H1 (cell line): ENCODE results near the gene CUX1. TPM values are rescaled to one million over a fixed set of nuclear protein-coding genes. Genes with fewer than 3 reads are reported as not detected.
A peak's percentile ranks its signal among the peaks of the same experiment; 100 is the strongest.

Source experiments
- CTCF ChIA-PET: fragments of 300-600 bp; sonication (Branson Sonifier 250); formaldehyde crosslinking; loops from one replicate; lab custom pipeline; 2021; ENCODE audit not compliant: partially characterized antibody; lab: Charles Lee
- POLR2A ChIA-PET: fragments of 300-600 bp; sonication (Branson Sonifier 250); formaldehyde crosslinking; loops from one replicate; lab custom pipeline; 2021; ENCODE audit warnings: inconsistent platforms; ENCODE audit not compliant: partially characterized antibody; lab: Charles Lee
- DNase-seq, 2 experiments: peaks; one replicate each; pipeline versions ENCODE4 v3.0.0 to v3.0.0-alpha.2; 2010 to 2022; ENCODE audit warnings: low spot score in 2 of 2, low read depth in 1 of 2, mixed read lengths in 1 of 2
- FAIRE-seq: peaks from 2 replicates; lab custom pipeline; 2011; peaks lifted over from hg19 to GRCh38; lab: Jason Lieb, UNC
- H2AFZ ChIP-seq: 2 replicates; pipeline ENCODE4 v1.8.1; 2012; ENCODE audit warnings: low read length, inconsistent platforms
- H2AK5ac ChIP-seq: 2 replicates; pipeline ENCODE4 v1.6.1; 2013; ENCODE audit warnings: low read depth, low read length
- H2BK120ac ChIP-seq: replicated peaks from 2 replicates; pipeline ENCODE3; 2013; ENCODE audit warnings: low read depth, low read length, inconsistent platforms
- H2BK12ac ChIP-seq: 2 replicates; pipeline ENCODE4 v1.6.1; 2013; ENCODE audit warnings: low read depth, low read length
- H2BK15ac ChIP-seq: 2 replicates; pipeline ENCODE4 v1.6.1; 2013; ENCODE audit warnings: low read length
- H2BK20ac ChIP-seq: 2 replicates; pipeline ENCODE4 v1.6.1; 2013; ENCODE audit warnings: low read length
- H2BK5ac ChIP-seq: 2 replicates; pipeline ENCODE4 v1.6.1; 2013; ENCODE audit warnings: low read depth, low read length
- H3K14ac ChIP-seq: 2 replicates; pipeline ENCODE4 v1.6.1; 2013; ENCODE audit warnings: inconsistent platforms; ENCODE audit not compliant: insufficient read length
- H3K18ac ChIP-seq: 2 replicates; pipeline ENCODE4 v1.6.1; 2013; ENCODE audit warnings: low read length; ENCODE audit errors: extremely low read depth
- H3K23ac ChIP-seq: 2 replicates; pipeline ENCODE4 v1.6.1; 2013; ENCODE audit warnings: inconsistent platforms; ENCODE audit not compliant: insufficient read length
- H3K23me2 ChIP-seq: 2 replicates; pipeline ENCODE4 v1.6.1; 2013; ENCODE audit warnings: low read depth, low read length
- H3K27ac ChIP-seq: 2 replicates; pipeline ENCODE4 v1.6.1; 2011; ENCODE audit warnings: low read depth, low read length, inconsistent platforms
- H3K27me3 ChIP-seq, 4 experiments: replicated peaks in 1 of 4; 1 replicate in 1 of 4; 2 replicates in 3 of 4; pipeline versions ENCODE4 v1.6.1 to v1.8.1; 2011 to 2013; ENCODE audit warnings: low read length in 3 of 4, mild to moderate bottlenecking in 3 of 4, inconsistent platforms in 2 of 4, mixed read lengths in 2 of 4, moderate library complexity in 1 of 4; ENCODE audit not compliant: control insufficient read depth in 3 of 4, insufficient read depth in 3 of 4; ENCODE audit errors: extremely low read depth in 1 of 4
- H3K36me3 ChIP-seq, 4 experiments: 2 replicates each; pipeline versions ENCODE4 v1.6.1 to v1.8.1; 2011 to 2013; ENCODE audit warnings: mild to moderate bottlenecking in 4 of 4, low read length in 3 of 4, moderate library complexity in 2 of 4, control low read depth in 1 of 4, inconsistent platforms in 1 of 4; ENCODE audit not compliant: insufficient read depth in 4 of 4, control insufficient read depth in 2 of 4
- H3K4ac ChIP-seq: replicated peaks from 2 replicates; pipeline ENCODE3; 2013; ENCODE audit warnings: low read length, low read depth, mixed read lengths, inconsistent platforms; ENCODE audit not compliant: insufficient read length
- H3K4me1 ChIP-seq, 4 experiments: replicated peaks in 1 of 4; 1 replicate in 1 of 4; 2 replicates in 3 of 4; pipeline versions ENCODE4 v1.6.1 to v1.8.1; 2011 to 2013; ENCODE audit warnings: low read length in 3 of 4, inconsistent platforms in 2 of 4, mixed read lengths in 1 of 4; ENCODE audit not compliant: insufficient read depth in 4 of 4, control insufficient read depth in 3 of 4
- H3K4me2 ChIP-seq, 2 experiments: 2 replicates each; pipeline versions ENCODE4 v1.6.1 to v1.8.1; 2011 to 2013; ENCODE audit warnings: low read depth in 2 of 2, low read length in 2 of 2, control low read depth in 1 of 2, inconsistent platforms in 1 of 2, mild to moderate bottlenecking in 1 of 2; ENCODE audit not compliant: insufficient read depth in 1 of 2
- H3K4me3 ChIP-seq, 4 experiments: fragments of 200-600, 300-600 bp in 1 of 4; sonication (generic), shearing (Covaris generic), sonication (Bioruptor Twin) in 1 of 4; 2 replicates each; pipeline versions ENCODE4 v1.5.1 to v1.8.1; 2011 to 2016; ENCODE audit warnings: low read length in 4 of 4, low read depth in 3 of 4, control low read depth in 2 of 4, inconsistent platforms in 2 of 4, mild to moderate bottlenecking in 2 of 4, mixed read lengths in 1 of 4, moderate library complexity in 1 of 4; ENCODE audit not compliant: insufficient read depth in 2 of 4; ENCODE audit errors: extremely low read depth in 1 of 4
- H3K56ac ChIP-seq: replicated peaks from 2 replicates; pipeline ENCODE3; 2013; ENCODE audit warnings: low read depth, mild to moderate bottlenecking, mixed read lengths, low read length, inconsistent platforms; ENCODE audit not compliant: insufficient read length
- H3K79me1 ChIP-seq: 2 replicates; pipeline ENCODE4 v1.6.1; 2013; ENCODE audit warnings: low read depth, low read length, control low read depth
- H3K79me2 ChIP-seq, 2 experiments: 2 replicates each; pipeline versions ENCODE4 v1.6.1 to v1.8.1; 2012 to 2013; ENCODE audit warnings: low read length in 2 of 2, mild to moderate bottlenecking in 2 of 2, inconsistent platforms in 1 of 2; ENCODE audit not compliant: insufficient read depth in 2 of 2, control insufficient read depth in 1 of 2
- H3K9ac ChIP-seq, 4 experiments: replicated peaks in 1 of 4; 1 replicate in 1 of 4; 2 replicates in 3 of 4; pipeline versions ENCODE4 v1.6.1 to v1.8.1; 2011 to 2013; ENCODE audit warnings: low read depth in 3 of 4, low read length in 3 of 4, control low read depth in 2 of 4, mild to moderate bottlenecking in 2 of 4, moderate library complexity in 2 of 4, inconsistent platforms in 1 of 4; ENCODE audit errors: extremely low read depth in 1 of 4
- H3K9me3 ChIP-seq, 2 experiments: 2 replicates each; pipeline versions ENCODE4 v1.6.1 to v1.8.1; 2012 to 2013; ENCODE audit warnings: mild to moderate bottlenecking in 2 of 2, moderate library complexity in 2 of 2, control low read depth in 1 of 2, inconsistent platforms in 1 of 2, low read depth in 1 of 2, low read length in 1 of 2, mixed read lengths in 1 of 2; ENCODE audit not compliant: insufficient read depth in 2 of 2
- H4K20me1 ChIP-seq, 2 experiments: replicated peaks in 1 of 2; 2 replicates each; pipeline versions ENCODE3 to v1.8.1; 2011 to 2013; ENCODE audit warnings: inconsistent platforms in 2 of 2, low read length in 2 of 2, mild to moderate bottlenecking in 1 of 2; ENCODE audit not compliant: insufficient read depth in 2 of 2, control insufficient read depth in 1 of 2
- H4K5ac ChIP-seq: 2 replicates; pipeline ENCODE4 v1.6.1; 2013; ENCODE audit warnings: low read length, low read depth, mixed read lengths, inconsistent platforms; ENCODE audit not compliant: insufficient read length
- H4K8ac ChIP-seq: 2 replicates; pipeline ENCODE4 v1.8.0; 2013; ENCODE audit warnings: mild to moderate bottlenecking, moderate library complexity, low read length, inconsistent platforms; ENCODE audit not compliant: insufficient read depth; ENCODE audit errors: extremely low read depth
- H4K91ac ChIP-seq: replicated peaks from 2 replicates; pipeline ENCODE3; 2013; ENCODE audit warnings: low read length, mixed read lengths, inconsistent platforms; ENCODE audit not compliant: insufficient read length
- ASH2L ChIP-seq: fragments of 200-600, 300-600 bp; sonication (generic); IDR thresholded peaks from one replicate; pipeline ENCODE4 v1.7.1; 2017; ENCODE audit warnings: low read length
- CBX8 ChIP-seq: fragments of 300-800, 300-1000 bp; sonication (generic); IDR thresholded peaks from 2 replicates; pipeline ENCODE4 v1.7.1; 2016; ENCODE audit warnings: low read depth, low read length, borderline replicate concordance
- EGR1 ChIP-seq: IDR thresholded peaks from 2 replicates; pipeline ENCODE4 v1.6.1; 2011; ENCODE audit warnings: low read depth, low read length, borderline replicate concordance
- GABPA ChIP-seq: IDR thresholded peaks from 2 replicates; pipeline ENCODE4 v1.6.1; 2011; ENCODE audit warnings: mild to moderate bottlenecking, low read length, moderate library complexity, borderline replicate concordance; ENCODE audit not compliant: insufficient read depth
- HDAC6 ChIP-seq: IDR thresholded peaks from one replicate; pipeline ENCODE4 v1.7.1; 2012; ENCODE audit warnings: low read depth, mild to moderate bottlenecking, inconsistent platforms, low read length, moderate library complexity
- KDM4A ChIP-seq: IDR thresholded peaks from one replicate; pipeline ENCODE4 v1.7.1; 2012; ENCODE audit warnings: low read depth, mild to moderate bottlenecking, moderate library complexity, low read length, inconsistent platforms; ENCODE audit not compliant: severe bottlenecking
- SIN3A ChIP-seq, 2 experiments: IDR thresholded peaks in 1 of 2; conservative IDR thresholded peaks in 1 of 2; 2 replicates each; pipeline ENCODE4 v1.6.1; 2011 to 2012; ENCODE audit warnings: low read length in 2 of 2, improper control_type of control experiment in 1 of 2, low read depth in 1 of 2, mild to moderate bottlenecking in 1 of 2
- SP4 ChIP-seq: IDR thresholded peaks from 2 replicates; pipeline ENCODE4 v1.6.1; 2012; ENCODE audit warnings: low read length, inconsistent platforms
- TAF1 ChIP-seq: IDR thresholded peaks from 2 replicates; pipeline ENCODE4 v1.6.1; 2011; ENCODE audit warnings: mild to moderate bottlenecking, low read depth, low read length
- TBP ChIP-seq: IDR thresholded peaks from 2 replicates; pipeline ENCODE4 v1.6.1; 2011; ENCODE audit warnings: low read depth, low read length, improper control_type of control experiment
- TCF12 ChIP-seq: IDR thresholded peaks from 2 replicates; pipeline ENCODE4 v1.6.1; 2011; ENCODE audit warnings: low read depth, mild to moderate bottlenecking, low read length
- USF2 ChIP-seq: IDR thresholded peaks from 2 replicates; pipeline ENCODE4 v1.6.1; 2011; ENCODE audit warnings: low read length, improper control_type of control experiment
- YY1 ChIP-seq: IDR thresholded peaks from 2 replicates; pipeline ENCODE4 v1.6.1; 2011; ENCODE audit warnings: low read depth, mild to moderate bottlenecking, low read length
- ZNF274 ChIP-seq: IDR thresholded peaks from 2 replicates; pipeline ENCODE4 v1.7.0; 2012; ENCODE audit warnings: low read length, borderline replicate concordance; ENCODE audit errors: extremely low read depth
- WGBS, 2 experiments: shearing (Covaris generic) in 1 of 2; methylation state at CpG; one replicate each; pipeline versions ENCODE4 v1.1.6 to v1.1.7; 2013 to 2015; ENCODE audit warnings: low lambda C conversion rate in 2 of 2, mixed read lengths in 2 of 2, inconsistent platforms in 1 of 2, low coverage in 1 of 2, missing lambda C conversion rate in 1 of 2; ENCODE audit not compliant: insufficient replicate concordance in 2 of 2, insufficient coverage in 1 of 2, insufficient read length in 1 of 2; ENCODE audit errors: extremely low coverage in 1 of 2, missing lambda C conversion rate in 1 of 2; 5-methylcytosine and 5-hydroxymethylcytosine counted together
- polyA plus RNA-seq, 7 experiments: library from polyadenylated mRNA; depleted of rRNA in 3 of 7; stranded (reverse) in 5 of 7; unstranded in 2 of 7; fragments of >200 nt in 5 of 7; fragments of 200-250 nt in 2 of 7; gene quantifications; 1 replicate in 5 of 7; 2 replicates in 1 of 7; 4 replicates in 1 of 7; pipeline versions ENCODE4 v1.2.1 to v1.2.3, GENCODE V29; 2011 to 2013; ENCODE audit warnings: missing spikeins in 2 of 7, mixed read lengths in 2 of 7
- total RNA-seq: library from RNA; stranded (reverse); fragmentation: NEBNext Ultra II Directional; extraction: Animal tissue kit (Norgen Biotek cat#: 25700); gene quantifications from 2 replicates; pipeline ENCODE4 v1.2.1, GENCODE V29; 2021

Gene CUX1
- total and polyA plus RNA-seq, 2 of the 8 experiments (the other 6 are each of a cell fraction or from before 2014, with no cell fraction given): 21.6 to 65.9 TPM

DNA sequence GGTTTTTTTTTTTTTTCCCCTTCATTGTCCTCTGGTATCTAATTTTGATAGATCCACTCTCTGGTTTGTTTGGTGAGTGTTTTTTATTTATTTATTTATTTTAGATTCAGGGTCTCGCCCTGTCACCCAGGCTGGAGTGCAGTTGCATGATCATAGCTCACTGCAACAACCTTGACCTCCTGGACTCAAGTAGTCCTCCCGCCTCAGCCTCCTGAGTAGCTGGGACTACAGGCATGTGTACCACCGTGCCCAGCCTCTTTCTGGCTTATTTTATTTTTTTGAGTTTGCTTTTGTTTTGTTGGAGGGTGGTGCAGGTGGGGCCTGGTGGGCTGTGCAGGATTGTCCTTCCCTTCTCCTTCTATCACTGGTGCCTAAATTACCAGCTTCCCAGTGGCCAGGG, 282.0 kb downstream of the CUX1 start:
- no peaks in the 10 kb centered on the region; a peak in 2 of 7 replicates for H3K4me1 ChIP-seq
- H3K23ac ChIP-seq: no peak overlapping the region
- H3K9ac ChIP-seq: no peak overlapping the region
- no peaks in the 10 kb centered on the region for H3K9me3 ChIP-seq
- no peak overlapping the region for H2BK12ac ChIP-seq
- no peak overlapping the region for H2AK5ac ChIP-seq
- H4K5ac ChIP-seq: no peak overlapping the region
- H3K36me3 ChIP-seq: peaks cover 2 to 10% (median 4%) of the 10 kb centered on the region in 4 experiments; a peak in 5 of 8 replicates
- WGBS, 2 experiments: 91% methylated on average over 3 of the region's 3 CpGs; no CpG with 5 or more reads in 1 of the 2 experiments
- no peak overlapping the region for H2BK5ac ChIP-seq
- no peak overlapping the region for H3K14ac ChIP-seq
- H2BK20ac ChIP-seq: no peak overlapping the region
- no peak overlapping the region for H2BK15ac ChIP-seq
- no peak overlapping the region for H3K4ac ChIP-seq
- no peak overlapping the region for H3K18ac ChIP-seq
- FAIRE-seq (no peak), DNase-seq (peak in 1 of 2 experiments; percentile 8)
- H4K91ac ChIP-seq: no peak overlapping the region
- POLR2A ChIA-PET: no interaction called here
- H4K20me1 ChIP-seq: peaks cover 0 to 3% of the 10 kb centered on the region in 2 experiments
- H3K79me1 ChIP-seq: peaks cover 2% of the 10 kb centered on the region; the same call in 1 of the 2 replicates
- H3K56ac ChIP-seq: no peak overlapping the region
- no peaks in the 10 kb centered on the region for H3K23me2 ChIP-seq
- no peak overlapping the region for H3K27ac ChIP-seq
- H4K8ac ChIP-seq: no peak overlapping the region
- H3K4me2 ChIP-seq: no peak overlapping the region
- no peaks in the 10 kb centered on the region for H3K79me2 ChIP-seq
- no peaks in the 10 kb centered on the region for H3K27me3 ChIP-seq
- no peak overlapping the region for H2BK120ac ChIP-seq
- H2AFZ ChIP-seq: no peak overlapping the region
- no peak overlapping the region for H3K4me3 ChIP-seq
- CTCF ChIA-PET: interaction anchor here (1.2 to 1.7 kb wide), 2 partner anchors 10 to 44 kb away, joined by 3 to 4 read pairs; no protein-coding TSS in a partner anchor
- TF ChIP-seq SP4 (no peak), ZNF274 (no peak), HDAC6 (no peak), TCF12 (no peak), CBX8 (no peak), EGR1 (no peak), TAF1 (no peak), TBP (no peak), GABPA (no peak), YY1 (no peak), KDM4A (no peak), ASH2L (no peak), USF2 (no peak), SIN3A (conservative IDR thresholded peaks at IDR 0.05 in 1 of 2, IDR thresholded peaks at IDR 0.05 in 1 of 2; ENCODE audit: low read depth in 1 of 2, low read length in 2 of 2) (no peak)
